Measurements from ENCODE around the gene SOCS2.

DNA sequence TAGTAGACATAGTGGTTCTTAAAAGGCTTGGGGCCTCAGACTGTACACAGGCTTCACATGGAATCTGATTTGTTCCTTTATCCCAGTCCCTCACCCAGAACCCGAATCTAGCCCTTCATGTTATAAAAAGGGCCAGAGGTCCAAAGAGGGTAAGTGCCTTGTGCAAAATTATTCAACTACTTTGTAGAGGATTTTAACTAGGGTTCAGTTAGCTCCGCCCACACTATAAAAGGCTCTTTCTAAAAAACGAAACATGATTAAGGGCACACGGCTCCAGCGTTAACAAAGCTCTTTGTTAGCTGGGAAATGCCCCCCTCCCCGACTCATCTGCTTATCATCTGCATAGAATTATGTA lies 3.2 kb upstream of the SOCS2 start:
- TF ChIP-seq, protein P1, sequence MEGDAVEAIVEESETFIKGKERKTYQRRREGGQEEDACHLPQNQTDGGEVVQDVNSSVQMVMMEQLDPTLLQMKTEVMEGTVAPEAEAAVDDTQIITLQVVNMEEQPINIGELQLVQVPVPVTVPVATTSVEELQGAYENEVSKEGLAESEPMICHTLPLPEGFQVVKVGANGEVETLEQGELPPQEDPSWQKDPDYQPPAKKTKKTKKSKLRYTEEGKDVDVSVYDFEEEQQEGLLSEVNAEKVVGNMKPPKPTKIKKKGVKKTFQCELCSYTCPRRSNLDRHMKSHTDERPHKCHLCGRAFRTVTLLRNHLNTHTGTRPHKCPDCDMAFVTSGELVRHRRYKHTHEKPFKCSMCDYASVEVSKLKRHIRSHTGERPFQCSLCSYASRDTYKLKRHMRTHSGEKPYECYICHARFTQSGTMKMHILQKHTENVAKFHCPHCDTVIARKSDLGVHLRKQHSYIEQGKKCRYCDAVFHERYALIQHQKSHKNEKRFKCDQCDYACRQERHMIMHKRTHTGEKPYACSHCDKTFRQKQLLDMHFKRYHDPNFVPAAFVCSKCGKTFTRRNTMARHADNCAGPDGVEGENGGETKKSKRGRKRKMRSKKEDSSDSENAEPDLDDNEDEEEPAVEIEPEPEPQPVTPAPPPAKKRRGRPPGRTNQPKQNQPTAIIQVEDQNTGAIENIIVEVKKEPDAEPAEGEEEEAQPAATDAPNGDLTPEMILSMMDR (IDR thresholded peaks at IDR 0.05), result no peak
- TF ChIP-seq POLR2A (IDR thresholded peaks at IDR 0.05), result no peak
- no peak for TF ChIP-seq EP300 (IDR thresholded peaks at IDR 0.05)
- TF ChIP-seq POLR2AphosphoS5 (IDR thresholded peaks at IDR 0.05), result no peak
